Suppressor macrophage treated with lipopolysaccharide for 4 hours (primary cell): Measurements from ENCODE around the gene ASB16.
A peak's percentile ranks its signal among the peaks of the same experiment; 100 is the strongest.
"Not testable (repeated sequence)": the region's sequence is repeated elsewhere in the genome, so short reads cannot be mapped to it uniquely, and the experiment has no call there.

Source experiments
- DNase-seq: peaks from one replicate; pipeline ENCODE4 v3.0.0-alpha.2; 2020

The ASB16 gene

GRCh38 chr17:44147812-44148211, 22.7 kb upstream of the ASB16 start:
- DNase-seq: no peak

DNA sequence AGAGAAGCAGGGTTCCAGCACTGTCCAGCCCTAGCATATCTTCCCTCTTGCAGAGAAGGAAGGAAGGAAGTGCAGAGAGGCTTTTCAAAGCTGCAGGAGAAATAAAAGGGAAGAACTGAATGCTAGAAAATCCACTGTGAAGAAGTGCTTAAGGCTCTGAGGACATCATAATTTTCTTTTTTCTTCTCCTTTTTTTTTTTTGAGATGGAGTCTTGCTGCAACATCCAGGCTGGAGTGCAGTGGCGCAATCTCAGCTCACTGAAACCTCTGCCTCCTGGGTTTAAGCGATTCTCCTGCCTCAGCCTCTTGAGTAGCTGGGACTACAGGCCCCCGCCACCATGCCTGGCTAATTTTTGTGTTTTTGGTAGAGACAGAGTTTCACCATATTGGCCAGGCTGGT, 21.4 kb upstream of the ASB16 start:
- DNase-seq: not testable (repeated sequence)

- DNase-seq: no peak
Measured at GRCh38 chr17:44149750-44150329, 20.7 kb upstream of the ASB16 start.

- no peak for DNase-seq
Measured at GRCh38 chr17:44152875-44153274, 17.6 kb upstream of the ASB16 start.

GRCh38 chr17:44155488-44155887, 15.0 kb upstream of the ASB16 start:
- no peak for DNase-seq

- no peak for DNase-seq
Measured at GRCh38 chr17:44159519-44160210, 10.8 kb upstream of the ASB16 start.

DNA sequence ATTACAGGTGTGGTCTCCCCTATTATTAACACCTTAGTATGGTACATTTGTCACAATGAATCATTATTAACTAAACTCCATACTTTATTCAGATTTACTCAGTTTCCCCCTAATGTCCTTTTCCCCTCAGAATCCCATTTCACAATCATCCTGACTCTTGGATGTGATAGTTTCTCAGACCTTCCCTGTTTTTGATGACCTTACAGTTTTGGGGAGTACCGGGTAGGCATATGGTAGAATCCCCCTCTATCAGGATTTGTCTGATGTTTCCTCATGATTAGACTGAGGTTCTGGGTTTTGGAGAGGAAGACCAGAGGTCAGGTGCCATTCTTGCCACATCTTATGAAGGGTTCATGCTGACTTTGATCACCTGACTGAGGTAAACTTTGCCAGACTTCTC, 6.0 kb upstream of the ASB16 start:
- DNase-seq: no peak

DNA sequence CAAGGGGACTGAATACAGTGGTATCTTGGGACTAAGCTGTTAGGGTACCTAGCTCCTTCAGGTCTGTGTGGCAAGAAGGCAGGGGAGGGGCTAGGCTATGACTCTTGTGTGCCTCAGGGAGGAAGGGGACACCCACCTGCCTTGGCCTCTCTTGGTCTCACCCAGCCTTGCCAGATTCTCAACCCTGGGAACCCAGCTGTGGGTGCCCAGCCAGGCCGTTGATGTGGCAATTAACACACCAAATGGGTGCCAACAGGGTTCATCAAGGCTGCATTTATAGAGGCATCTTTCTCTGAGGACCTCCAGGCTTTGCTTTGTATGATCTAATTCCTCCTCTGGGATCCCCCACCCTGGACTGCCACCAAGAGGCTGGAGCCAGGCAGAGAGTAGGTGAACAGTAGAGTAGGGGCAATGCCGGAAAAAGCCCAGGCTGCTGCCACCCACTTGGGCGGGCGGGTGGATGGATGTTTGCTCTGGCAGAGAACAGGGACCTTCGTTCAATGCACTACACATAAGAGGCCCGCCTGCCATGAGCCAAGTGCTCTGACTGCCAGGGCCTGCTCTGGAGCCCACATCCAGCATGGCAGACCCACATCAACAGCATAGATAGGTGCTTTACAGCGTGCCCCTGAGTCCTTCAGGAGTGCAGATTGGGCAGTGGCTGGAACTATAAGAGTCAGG, 3.2 kb upstream of the ASB16 start:
- no peak for DNase-seq

DNA sequence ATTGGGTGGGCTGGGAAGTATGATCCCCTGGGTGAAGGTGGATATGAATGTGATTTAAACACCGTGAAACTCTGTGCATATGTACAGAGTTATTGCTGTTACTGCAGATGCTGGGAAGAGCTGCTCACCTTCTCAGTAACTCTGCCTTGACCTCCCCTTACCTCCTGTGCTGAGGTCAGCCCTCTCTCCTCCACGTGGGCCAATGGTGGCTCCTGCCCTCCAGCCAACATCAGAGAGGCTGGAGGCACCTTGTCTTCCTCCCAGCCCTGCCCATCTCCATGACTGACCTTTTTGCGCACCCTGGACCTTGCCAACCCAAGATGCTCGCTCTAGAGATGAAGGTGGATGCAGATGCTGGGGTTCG, 387 bp upstream of the ASB16 start:
- DNase-seq: no peak

DNA sequence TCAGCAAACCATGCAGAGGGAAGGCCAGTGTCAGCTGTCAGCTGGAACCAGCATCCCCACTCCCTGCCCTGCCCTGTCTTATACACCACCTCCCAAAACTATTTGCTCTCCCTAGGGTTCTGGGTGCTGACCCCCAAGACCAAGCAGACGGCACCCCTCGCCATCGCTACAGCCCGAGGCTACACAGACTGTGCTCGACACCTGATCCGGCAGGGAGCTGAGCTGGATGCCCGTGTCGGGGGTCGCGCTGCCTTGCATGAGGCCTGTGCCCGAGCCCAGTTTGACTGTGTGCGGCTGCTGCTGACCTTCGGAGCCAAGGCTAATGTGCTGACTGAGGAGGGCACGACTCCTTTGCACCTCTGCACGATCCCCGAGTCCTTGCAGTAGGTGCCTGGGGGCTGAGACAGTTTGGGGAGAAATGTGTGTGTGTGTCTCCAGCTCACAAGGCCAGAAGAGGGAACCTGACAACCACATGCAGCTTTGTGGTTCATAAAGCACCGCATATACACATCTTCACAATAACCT, 1.5 kb downstream of the ASB16 start:
- DNase-seq: no peak

GRCh38 chr17:44174427-44174826, 3.9 kb downstream of the ASB16 start:
- DNase-seq: no peak

- no peak for DNase-seq
Measured at GRCh38 chr17:44176257-44176656, 5.8 kb downstream of the ASB16 start.

DNA sequence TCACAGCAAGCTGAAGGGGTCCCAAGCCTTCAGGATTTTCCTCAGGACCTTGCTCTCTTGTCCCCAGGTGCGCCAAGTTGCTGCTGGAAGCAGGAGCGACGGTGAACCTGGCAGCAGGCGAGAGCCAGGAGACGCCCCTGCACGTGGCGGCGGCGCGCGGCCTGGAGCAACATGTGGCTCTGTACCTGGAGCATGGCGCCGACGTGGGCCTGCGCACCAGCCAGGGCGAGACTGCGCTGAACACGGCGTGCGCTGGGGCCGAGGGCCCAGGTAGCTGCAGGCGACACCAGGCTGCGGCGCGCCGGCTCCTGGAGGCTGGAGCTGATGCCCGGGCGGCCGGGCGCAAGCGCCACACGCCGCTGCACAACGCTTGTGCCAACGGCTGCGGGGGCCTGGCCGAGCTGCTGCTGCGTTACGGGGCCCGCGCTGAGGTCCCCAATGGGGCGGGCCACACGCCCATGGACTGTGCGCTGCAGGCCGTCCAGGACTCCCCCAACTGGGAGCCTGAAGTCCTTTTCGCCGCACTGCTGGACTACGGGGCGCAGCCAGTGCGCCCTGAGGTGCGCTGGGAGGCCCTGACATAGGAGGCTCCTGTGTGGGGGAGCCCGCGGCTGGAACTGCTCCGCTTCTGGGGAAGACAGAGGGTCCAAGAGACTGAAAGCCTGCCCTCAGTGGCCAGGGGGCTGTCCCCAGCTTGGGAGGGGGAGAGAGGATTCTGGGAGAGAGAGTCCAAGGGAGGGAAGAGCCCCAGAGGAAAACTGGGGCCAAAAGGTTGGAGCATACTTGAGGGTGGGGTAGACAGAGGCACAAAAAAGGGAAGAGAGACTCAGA, 6.4 kb downstream of the ASB16 start:
- no peak for DNase-seq

GRCh38 chr17:44177640-44178039, 7.1 kb downstream of the ASB16 start:
- DNase-seq: no peak

DNA sequence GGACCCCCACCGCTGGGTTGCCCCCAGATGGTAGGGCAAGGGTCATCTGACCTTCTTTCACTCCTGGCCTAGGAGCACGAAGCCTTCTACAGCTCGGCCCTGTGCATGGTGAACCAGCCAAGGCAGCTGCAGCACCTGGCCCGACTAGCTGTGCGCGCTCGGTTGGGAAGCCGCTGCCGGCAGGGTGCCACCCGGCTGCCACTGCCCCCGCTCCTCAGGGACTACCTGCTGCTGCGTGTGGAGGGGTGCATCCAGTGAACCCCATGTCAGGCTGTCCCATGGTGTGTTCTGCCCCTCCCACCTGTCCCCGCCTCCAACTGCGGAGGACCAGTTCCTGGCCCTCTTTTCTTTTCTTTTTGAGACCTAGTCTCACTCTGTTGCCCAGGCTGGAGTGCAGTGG, 7.6 kb downstream of the ASB16 start:
- DNase-seq: no peak

DNA sequence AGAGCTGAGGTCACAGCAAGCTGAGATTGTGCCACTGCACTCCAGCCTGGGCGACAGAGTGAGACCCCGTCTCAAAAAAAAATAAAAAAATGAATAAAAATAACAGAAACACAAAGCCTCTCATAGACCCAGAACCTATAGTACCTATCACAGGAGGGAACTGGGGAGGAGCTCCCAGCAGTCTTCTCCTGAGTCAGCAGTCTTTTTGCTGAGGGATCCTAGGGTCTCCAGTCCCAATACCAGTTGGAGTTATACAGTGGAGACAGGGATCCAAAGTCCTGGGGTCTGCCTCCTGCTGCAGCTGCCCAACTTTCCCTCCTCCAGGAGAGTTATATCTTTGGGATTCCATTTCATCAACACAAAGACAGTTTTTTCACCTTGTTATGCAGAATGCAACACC, 12.5 kb downstream of the ASB16 start:
- DNase-seq: no peak

GRCh38 chr17:44184212-44184810, 13.8 kb downstream of the ASB16 start:
- DNase-seq: no peak

- DNase-seq: peak; percentile 100
Measured at GRCh38 chr17:44186307-44187130, 16.0 kb downstream of the ASB16 start, which contains the start of gene TMUB2. Gene TMUB2, plus strand, starts transcription at chr17:44186972. Its CDS starts 737 bp downstream, at chr17:44187709.

DNA sequence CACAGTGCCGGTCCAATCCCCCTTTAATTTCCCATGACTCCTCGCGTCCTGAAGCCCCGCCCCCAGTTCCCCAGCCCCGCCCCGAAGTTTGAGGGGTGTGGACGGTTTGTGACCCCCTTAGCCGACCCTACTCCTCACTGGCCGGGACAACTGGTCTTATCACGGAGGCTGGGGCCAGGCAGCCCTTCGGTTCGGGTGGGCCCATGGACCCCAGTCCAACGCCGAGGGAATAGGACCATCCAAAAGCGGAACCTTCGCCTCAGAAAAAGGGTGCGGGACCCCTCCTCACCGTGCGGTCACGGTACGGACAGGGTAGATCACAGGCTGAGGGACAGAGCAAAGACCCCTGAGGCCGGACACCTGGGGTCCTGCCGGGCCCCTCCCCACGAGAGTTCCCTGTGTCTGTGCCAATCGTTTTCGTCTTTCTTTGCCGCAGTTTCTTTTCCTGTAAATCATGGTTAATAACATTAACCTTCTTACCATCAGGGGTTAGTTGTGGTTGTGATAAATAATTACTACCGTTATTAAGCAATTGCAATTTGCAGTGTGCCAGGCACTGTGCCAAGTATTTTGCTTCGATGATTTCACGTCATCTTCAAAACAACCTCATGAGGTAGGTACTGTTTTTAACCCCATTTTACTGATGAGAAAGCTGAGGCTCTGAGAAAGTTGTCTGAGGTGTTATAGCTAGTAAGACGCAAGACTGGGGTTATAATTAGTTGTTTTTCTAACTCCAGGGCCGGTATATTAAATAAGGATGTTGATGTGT, 16.8 kb downstream of the ASB16 start:
- DNase-seq: peak; percentile 50

GRCh38 chr17:44188576-44189403, 18.3 kb downstream of the ASB16 start:
- peak; percentile 33 for DNase-seq
